ENCODE results near the gene LENG8. TPM values are rescaled to one million over a fixed set of nuclear protein-coding genes. Genes with fewer than 3 reads are reported as not detected.

Gene LENG8
- total and polyA plus RNA-seq, 2 experiments from 2014 or later: 42.1 to 74.3 TPM

DNA sequence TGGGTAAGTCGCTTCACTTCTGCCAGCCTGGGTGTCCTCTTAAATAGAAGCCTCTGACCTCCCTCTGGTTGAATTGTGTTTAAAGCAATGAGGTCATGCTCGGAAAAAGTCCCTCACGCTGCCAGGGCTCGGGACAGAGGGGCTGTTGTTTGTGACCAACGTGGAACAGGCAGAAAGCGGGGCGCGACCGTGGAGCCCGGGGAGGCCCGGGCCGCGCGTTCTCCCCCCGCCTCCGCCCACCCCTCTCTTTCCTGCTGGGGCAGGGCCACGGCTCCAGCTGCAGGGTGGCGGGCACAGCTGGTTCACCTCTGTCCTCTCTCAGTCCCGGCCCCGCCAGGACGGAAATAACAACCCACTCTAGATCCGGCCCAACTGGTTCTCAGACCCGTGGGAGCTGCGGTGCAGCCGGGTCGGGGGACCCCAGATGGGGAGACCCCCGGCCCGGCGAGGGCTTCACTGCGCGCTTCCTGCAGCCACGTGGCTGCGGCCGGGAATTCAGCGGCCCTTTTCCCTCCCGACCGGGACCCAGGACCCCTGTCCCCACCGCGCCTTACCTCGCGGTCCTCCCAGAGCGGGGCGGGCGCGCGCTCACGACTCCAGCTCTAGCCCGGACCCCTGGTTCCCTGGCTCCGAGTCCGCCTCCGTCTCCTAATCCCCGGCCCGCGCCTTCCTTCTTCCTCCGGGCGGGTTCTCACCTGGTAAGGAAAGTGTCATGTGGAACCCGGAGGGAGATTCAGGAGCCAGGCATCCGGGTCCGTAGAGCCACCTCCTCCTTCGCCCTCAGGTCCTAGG, 22.2 kb downstream of the LENG8 start:
- peak overlapping the region; percentile 84 for H3K4me2 ChIP-seq
- H3K27me3 Mint-ChIP-seq (ENCODE audit: insufficient read depth, low read depth, poor library complexity): peaks cover 26% of the 10 kb centered on the region
- H3K9me3 Mint-ChIP-seq: no peaks in the 10 kb centered on the region
- H3K27me3 ChIP-seq (ENCODE audit: insufficient read depth): peaks cover 32% of the 10 kb centered on the region
- DNase-seq (ENCODE audit: low spot score): peak; percentile 69
- TF ChIP-seq EZH2 (IDR thresholded peaks at IDR 0.05; ENCODE audit: low read depth, unreplicated experiment) (peak; percentile 11), STAT1 (IDR thresholded peaks at IDR 0.05; ENCODE audit: unreplicated experiment) (no peak)
- peak overlapping the region; percentile 60 for H3K4me3 ChIP-seq
- peaks cover 17% of the 10 kb centered on the region for H3K4me1 ChIP-seq (ENCODE audit: insufficient read depth)
- H3K36me3 Mint-ChIP-seq (ENCODE audit: low read depth): no peaks in the 10 kb centered on the region; the same call in 2 of the 3 replicates
- peak; percentile 69 for ATAC-seq
- H3F3A ChIP-seq (replicated peaks; ENCODE audit: low read depth): 0 out of 2 replicates have a peak, but pooled peaks cover 3% of the 10 kb centered on the region
- H3K79me2 ChIP-seq (replicated peaks; ENCODE audit: insufficient read depth): no peaks in the 10 kb centered on the region
- peaks cover 21% of the 10 kb centered on the region for H3K4me1 Mint-ChIP-seq
- H3K4me3 Mint-ChIP-seq: peak overlapping the region; percentile 58
- no peak overlapping the region for H3K27ac Mint-ChIP-seq
- H3K27ac ChIP-seq (ENCODE audit: low read depth): no peak overlapping the region
- H3K9me2 ChIP-seq (ENCODE audit: insufficient read depth): no peaks in the 10 kb centered on the region
- peak overlapping the region; percentile 91; the same call in 1 of the 2 replicates for H2AFZ ChIP-seq
- no peaks in the 10 kb centered on the region for H3K36me3 ChIP-seq (ENCODE audit: insufficient read depth)
- H4K20me1 ChIP-seq (replicated peaks; ENCODE audit: insufficient read depth): no peaks in the 10 kb centered on the region; the same call in 1 of the 2 replicates

DNA sequence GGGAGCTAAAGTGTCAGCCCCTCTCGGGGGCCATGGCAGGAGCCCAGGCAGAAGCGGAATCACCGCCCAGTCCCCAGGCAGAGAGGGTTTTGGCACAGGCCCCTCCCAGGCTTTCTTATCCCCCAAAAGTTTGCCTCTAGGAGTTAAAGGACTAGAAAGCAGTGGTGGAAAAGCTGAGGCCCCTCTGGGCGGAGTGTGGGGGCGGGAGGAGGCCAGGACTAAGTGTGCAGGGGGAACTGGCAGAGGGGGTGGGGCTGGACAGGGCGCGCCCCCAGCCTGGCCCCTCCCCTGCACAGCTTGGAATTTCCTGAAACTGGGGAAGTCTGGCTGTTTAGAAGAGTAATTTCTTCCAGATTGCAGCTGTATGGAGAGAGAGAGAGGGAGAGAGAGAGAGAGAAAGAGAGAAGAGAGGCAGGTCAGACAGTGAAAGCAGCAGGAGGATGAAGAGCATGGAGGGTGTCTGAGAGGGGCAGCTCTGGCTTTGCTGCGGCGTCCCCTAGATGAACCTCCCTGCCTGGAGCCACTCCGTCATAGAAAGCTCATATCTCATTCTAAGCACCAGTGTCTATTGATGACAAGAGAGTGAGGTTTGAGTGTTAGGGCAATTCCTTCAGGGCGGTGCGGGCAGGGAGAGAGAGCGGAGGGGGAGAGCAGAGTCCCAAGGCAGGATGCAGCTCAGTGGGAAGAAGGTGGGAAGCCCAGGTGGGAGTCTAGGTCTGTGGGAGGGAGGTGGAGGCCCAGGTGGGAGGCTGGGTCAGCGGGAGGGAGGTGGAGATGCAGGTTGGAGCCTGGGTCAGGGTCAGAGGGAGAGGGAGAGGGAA, 24.3 kb downstream of the LENG8 start, which contains the start of gene CDC42EP5:
Gene CDC42EP5 (minus strand): TSS at position 226 of the 821 bp plus-strand sequence. CDS start 7,749 bp downstream, outside the sequence.
- Mint-ChIP-seq H3K27ac (no peak within 1 kb of the TSS), H3K9me3 (peaks cover 2% of the 10 kb centered on the region; the same call in 2 of the 3 replicates), H3K36me3 (ENCODE audit: low read depth) (no peaks in the 10 kb centered on the region; the same call in 2 of the 3 replicates), H3K4me3 (peak within 1 kb of the TSS; percentile 9; the same call in 1 of the 3 replicates), H3K27me3 (ENCODE audit: insufficient read depth, low read depth, poor library complexity) (peaks cover 27% of the 10 kb centered on the region), H3K4me1 (peaks cover 21% of the 10 kb centered on the region)
- no peaks in the 10 kb centered on the region for H3K36me3 ChIP-seq (ENCODE audit: insufficient read depth)
- peak within 1 kb of the TSS; percentile 47 for H3K4me3 ChIP-seq
- no peaks in the 10 kb centered on the region for H3K9me2 ChIP-seq (ENCODE audit: insufficient read depth)
- H3K27ac ChIP-seq (ENCODE audit: low read depth): peak within 1 kb of the TSS; percentile 69; the same call in 1 of the 2 replicates
- H3K79me2 ChIP-seq (replicated peaks; ENCODE audit: insufficient read depth): no peaks in the 10 kb centered on the region
- no peaks in the 10 kb centered on the region; the same call in 1 of the 2 replicates for H4K20me1 ChIP-seq (replicated peaks; ENCODE audit: insufficient read depth)
- peaks cover 17% of the 10 kb centered on the region for H3K4me1 ChIP-seq (ENCODE audit: insufficient read depth)
- DNase-seq (ENCODE audit: low spot score): peak; percentile 46
- peak; percentile 55 for ATAC-seq
- H3F3A ChIP-seq (replicated peaks; ENCODE audit: low read depth): no peaks in the 10 kb centered on the region
- H3K27me3 ChIP-seq (ENCODE audit: insufficient read depth): peaks cover 28% of the 10 kb centered on the region
- H3K4me2 ChIP-seq: peak within 1 kb of the TSS; percentile 77
- H2AFZ ChIP-seq: peak within 1 kb of the TSS; percentile 96
- TF ChIP-seq EZH2 (IDR thresholded peaks at IDR 0.05; ENCODE audit: low read depth, unreplicated experiment) (no peak), NANOG (IDR thresholded peaks at IDR 0.05; ENCODE audit: borderline replicate concordance) (no peak), ZNF114 (CRISPR knock-in tag; IDR thresholded peaks at IDR 0.05) (no peak), STAT1 (IDR thresholded peaks at IDR 0.05; ENCODE audit: unreplicated experiment) (no peak)
- TF ChIP-seq, protein P1, sequence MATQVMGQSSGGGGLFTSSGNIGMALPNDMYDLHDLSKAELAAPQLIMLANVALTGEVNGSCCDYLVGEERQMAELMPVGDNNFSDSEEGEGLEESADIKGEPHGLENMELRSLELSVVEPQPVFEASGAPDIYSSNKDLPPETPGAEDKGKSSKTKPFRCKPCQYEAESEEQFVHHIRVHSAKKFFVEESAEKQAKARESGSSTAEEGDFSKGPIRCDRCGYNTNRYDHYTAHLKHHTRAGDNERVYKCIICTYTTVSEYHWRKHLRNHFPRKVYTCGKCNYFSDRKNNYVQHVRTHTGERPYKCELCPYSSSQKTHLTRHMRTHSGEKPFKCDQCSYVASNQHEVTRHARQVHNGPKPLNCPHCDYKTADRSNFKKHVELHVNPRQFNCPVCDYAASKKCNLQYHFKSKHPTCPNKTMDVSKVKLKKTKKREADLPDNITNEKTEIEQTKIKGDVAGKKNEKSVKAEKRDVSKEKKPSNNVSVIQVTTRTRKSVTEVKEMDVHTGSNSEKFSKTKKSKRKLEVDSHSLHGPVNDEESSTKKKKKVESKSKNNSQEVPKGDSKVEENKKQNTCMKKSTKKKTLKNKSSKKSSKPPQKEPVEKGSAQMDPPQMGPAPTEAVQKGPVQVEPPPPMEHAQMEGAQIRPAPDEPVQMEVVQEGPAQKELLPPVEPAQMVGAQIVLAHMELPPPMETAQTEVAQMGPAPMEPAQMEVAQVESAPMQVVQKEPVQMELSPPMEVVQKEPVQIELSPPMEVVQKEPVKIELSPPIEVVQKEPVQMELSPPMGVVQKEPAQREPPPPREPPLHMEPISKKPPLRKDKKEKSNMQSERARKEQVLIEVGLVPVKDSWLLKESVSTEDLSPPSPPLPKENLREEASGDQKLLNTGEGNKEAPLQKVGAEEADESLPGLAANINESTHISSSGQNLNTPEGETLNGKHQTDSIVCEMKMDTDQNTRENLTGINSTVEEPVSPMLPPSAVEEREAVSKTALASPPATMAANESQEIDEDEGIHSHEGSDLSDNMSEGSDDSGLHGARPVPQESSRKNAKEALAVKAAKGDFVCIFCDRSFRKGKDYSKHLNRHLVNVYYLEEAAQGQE (IDR thresholded peaks at IDR 0.05; ENCODE audit: unreplicated experiment): no peak
- TF ChIP-seq, protein P2, sequence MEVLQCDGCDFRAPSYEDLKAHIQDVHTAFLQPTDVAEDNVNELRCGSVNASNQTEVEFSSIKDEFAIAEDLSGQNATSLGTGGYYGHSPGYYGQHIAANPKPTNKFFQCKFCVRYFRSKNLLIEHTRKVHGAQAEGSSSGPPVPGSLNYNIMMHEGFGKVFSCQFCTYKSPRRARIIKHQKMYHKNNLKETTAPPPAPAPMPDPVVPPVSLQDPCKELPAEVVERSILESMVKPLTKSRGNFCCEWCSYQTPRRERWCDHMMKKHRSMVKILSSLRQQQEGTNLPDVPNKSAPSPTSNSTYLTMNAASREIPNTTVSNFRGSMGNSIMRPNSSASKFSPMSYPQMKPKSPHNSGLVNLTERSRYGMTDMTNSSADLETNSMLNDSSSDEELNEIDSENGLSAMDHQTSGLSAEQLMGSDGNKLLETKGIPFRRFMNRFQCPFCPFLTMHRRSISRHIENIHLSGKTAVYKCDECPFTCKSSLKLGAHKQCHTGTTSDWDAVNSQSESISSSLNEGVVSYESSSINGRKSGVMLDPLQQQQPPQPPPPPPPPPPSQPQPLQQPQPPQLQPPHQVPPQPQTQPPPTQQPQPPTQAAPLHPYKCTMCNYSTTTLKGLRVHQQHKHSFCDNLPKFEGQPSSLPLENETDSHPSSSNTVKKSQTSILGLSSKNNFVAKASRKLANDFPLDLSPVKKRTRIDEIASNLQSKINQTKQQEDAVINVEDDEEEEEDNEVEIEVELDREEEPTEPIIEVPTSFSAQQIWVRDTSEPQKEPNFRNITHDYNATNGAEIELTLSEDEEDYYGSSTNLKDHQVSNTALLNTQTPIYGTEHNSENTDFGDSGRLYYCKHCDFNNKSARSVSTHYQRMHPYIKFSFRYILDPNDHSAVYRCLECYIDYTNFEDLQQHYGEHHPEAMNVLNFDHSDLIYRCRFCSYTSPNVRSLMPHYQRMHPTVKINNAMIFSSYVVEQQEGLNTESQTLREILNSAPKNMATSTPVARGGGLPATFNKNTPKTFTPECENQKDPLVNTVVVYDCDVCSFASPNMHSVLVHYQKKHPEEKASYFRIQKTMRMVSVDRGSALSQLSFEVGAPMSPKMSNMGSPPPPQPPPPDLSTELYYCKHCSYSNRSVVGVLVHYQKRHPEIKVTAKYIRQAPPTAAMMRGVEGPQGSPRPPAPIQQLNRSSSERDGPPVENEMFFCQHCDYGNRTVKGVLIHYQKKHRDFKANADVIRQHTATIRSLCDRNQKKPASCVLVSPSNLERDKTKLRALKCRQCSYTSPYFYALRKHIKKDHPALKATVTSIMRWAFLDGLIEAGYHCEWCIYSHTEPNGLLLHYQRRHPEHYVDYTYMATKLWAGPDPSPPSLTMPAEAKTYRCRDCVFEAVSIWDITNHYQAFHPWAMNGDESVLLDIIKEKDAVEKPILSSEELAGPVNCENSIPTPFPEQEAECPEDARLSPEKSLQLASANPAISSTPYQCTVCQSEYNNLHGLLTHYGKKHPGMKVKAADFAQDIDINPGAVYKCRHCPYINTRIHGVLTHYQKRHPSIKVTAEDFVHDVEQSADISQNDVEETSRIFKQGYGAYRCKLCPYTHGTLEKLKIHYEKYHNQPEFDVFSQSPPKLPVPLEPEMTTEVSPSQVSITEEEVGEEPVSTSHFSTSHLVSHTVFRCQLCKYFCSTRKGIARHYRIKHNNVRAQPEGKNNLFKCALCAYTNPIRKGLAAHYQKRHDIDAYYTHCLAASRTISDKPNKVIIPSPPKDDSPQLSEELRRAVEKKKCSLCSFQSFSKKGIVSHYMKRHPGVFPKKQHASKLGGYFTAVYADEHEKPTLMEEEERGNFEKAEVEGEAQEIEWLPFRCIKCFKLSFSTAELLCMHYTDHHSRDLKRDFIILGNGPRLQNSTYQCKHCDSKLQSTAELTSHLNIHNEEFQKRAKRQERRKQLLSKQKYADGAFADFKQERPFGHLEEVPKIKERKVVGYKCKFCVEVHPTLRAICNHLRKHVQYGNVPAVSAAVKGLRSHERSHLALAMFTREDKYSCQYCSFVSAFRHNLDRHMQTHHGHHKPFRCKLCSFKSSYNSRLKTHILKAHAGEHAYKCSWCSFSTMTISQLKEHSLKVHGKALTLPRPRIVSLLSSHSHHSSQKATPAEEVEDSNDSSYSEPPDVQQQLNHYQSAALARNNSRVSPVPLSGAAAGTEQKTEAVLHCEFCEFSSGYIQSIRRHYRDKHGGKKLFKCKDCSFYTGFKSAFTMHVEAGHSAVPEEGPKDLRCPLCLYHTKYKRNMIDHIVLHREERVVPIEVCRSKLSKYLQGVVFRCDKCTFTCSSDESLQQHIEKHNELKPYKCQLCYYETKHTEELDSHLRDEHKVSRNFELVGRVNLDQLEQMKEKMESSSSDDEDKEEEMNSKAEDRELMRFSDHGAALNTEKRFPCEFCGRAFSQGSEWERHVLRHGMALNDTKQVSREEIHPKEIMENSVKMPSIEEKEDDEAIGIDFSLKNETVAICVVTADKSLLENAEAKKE (CRISPR knock-in tag; IDR thresholded peaks at IDR 0.05): no peak

Measured in GM23338 (cell line).